HCT116 (cell line): Measurements from ENCODE around the gene DPP9. TPM values are rescaled to one million over a fixed set of nuclear protein-coding genes. Genes with fewer than 3 reads are reported as not detected.

Experiments
- ATAC-seq: fragments of 200-7000 bp; cut with Tn5 transposase; 2 replicates; pipeline ENCODE4 v1.9.1; 2020; ENCODE audit warnings: mild to moderate bottlenecking, moderate library complexity
- BruUV-seq: library from RNA; stranded (reverse); fragments of 400-500 nt; replicated peaks from 2 replicates; lab custom pipeline; 2021; lab: Mats Ljungman, UMichigan
- CTCF ChIA-PET: fragments of 300-600 bp; sonication (Branson Sonifier 250); formaldehyde crosslinking; loops from one replicate; lab custom pipeline; 2021; ENCODE audit warnings: antibody characterized with exemption; lab: Charles Lee
- POLR2A ChIA-PET: fragments of 300-600, 350-600 bp; sonication (Branson Sonifier 250); formaldehyde crosslinking; loops from one replicate; lab custom pipeline; 2021; ENCODE audit warnings: antibody characterized with exemption; lab: Charles Lee
- RAD21 ChIA-PET, 2 experiments: fragments of 300-600 bp; sonication (Branson Sonifier 250); formaldehyde crosslinking; loops; one replicate each; lab custom pipeline; 2023; ENCODE audit warnings: low total read pairs in 2 of 2; ENCODE audit not compliant: uncharacterized antibody in 2 of 2, unreplicated experiment in 2 of 2, low non-redundant PET in 1 of 2; lab: Charles Lee
- DNase-seq: peaks from one replicate; pipeline ENCODE4 v3.0.0-alpha.2; 2010; ENCODE audit warnings: low read depth, low spot score
- H2AFZ ChIP-seq: fragments of 200-600 bp; shearing (Covaris generic), sonication (generic); 2 replicates; pipeline ENCODE4 v1.6.1; 2017; ENCODE audit warnings: low read depth, mixed run types, mixed read lengths, antibody characterized with exemption, low read length; ENCODE audit not compliant: poor library complexity, severe bottlenecking
- H3K27ac ChIP-seq: 2 replicates; pipeline ENCODE4 v1.5.1; 2012; ENCODE audit warnings: low read depth, low read length
- H3K27me3 ChIP-seq: fragments of 200-600 bp; sonication (generic); 2 replicates; pipeline ENCODE4 v1.6.1; 2016; ENCODE audit warnings: mixed run types, low read length, mixed read lengths; ENCODE audit not compliant: insufficient read depth
- H3K36me3 ChIP-seq, 2 experiments: fragments of 200-500 bp in 1 of 2; fragments of 200-600 bp in 1 of 2; sonication (Bioruptor generic) in 1 of 2; sonication (generic) in 1 of 2; 2 replicates each; pipeline versions ENCODE4 v1.5.1 to v1.6.1; 2014 to 2016; ENCODE audit warnings: low read length in 2 of 2, inconsistent platforms in 1 of 2, mixed read lengths in 1 of 2, mixed run types in 1 of 2; ENCODE audit not compliant: insufficient read depth in 2 of 2, control insufficient read depth in 1 of 2
- H3K4me1 ChIP-seq, 2 experiments: fragments of 200-600 bp in 1 of 2; sonication (generic) in 1 of 2; 2 replicates each; pipeline versions ENCODE4 v1.5.1 to v1.6.1; 2012 to 2017; ENCODE audit warnings: low read length in 2 of 2, inconsistent platforms in 1 of 2, mild to moderate bottlenecking in 1 of 2, mixed read lengths in 1 of 2, mixed run types in 1 of 2, moderate library complexity in 1 of 2; ENCODE audit not compliant: insufficient read depth in 2 of 2, control insufficient read depth in 1 of 2
- H3K4me2 ChIP-seq: fragments of 200-600 bp; sonication (generic); 2 replicates; pipeline ENCODE4 v1.6.1; 2017; ENCODE audit warnings: mixed run types, low read length, mixed read lengths
- H3K4me3 ChIP-seq, 2 experiments: fragments of 200-600 bp in 1 of 2; sonication (generic) in 1 of 2; replicated peaks in 1 of 2; 2 replicates each; pipeline ENCODE4 v1.5.1; 2011 to 2016; ENCODE audit warnings: low read length in 2 of 2, control low read depth in 1 of 2, low read depth in 1 of 2, mild to moderate bottlenecking in 1 of 2, mixed read lengths in 1 of 2, mixed run types in 1 of 2
- H3K79me2 ChIP-seq: fragments of 200-600 bp; sonication (generic); 2 replicates; pipeline ENCODE4 v1.6.1; 2017; ENCODE audit warnings: mild to moderate bottlenecking, mixed run types, low read length, moderate library complexity, mixed read lengths; ENCODE audit not compliant: insufficient read depth
- H3K9ac ChIP-seq: fragments of 200-600 bp; sonication (generic); 2 replicates; pipeline ENCODE4 v1.6.1; 2016; ENCODE audit warnings: low read length, mixed read lengths
- H3K9me2 ChIP-seq: fragments of 200-600 bp; sonication (generic), shearing (Covaris generic); 2 replicates; pipeline ENCODE4 v1.6.1; 2017; ENCODE audit warnings: mixed run types, mild to moderate bottlenecking, moderate library complexity; ENCODE audit not compliant: insufficient read depth
- H3K9me3 ChIP-seq, 2 experiments: fragments of 200-500 bp in 1 of 2; fragments of 200-600 bp in 1 of 2; sonication (Bioruptor generic) in 1 of 2; sonication (generic) in 1 of 2; 2 replicates each; pipeline ENCODE4 v1.6.1; 2014 to 2017; ENCODE audit warnings: low read length in 2 of 2, mixed read lengths in 2 of 2, inconsistent platforms in 1 of 2, low read depth in 1 of 2, mild to moderate bottlenecking in 1 of 2, mixed run types in 1 of 2, moderate library complexity in 1 of 2; ENCODE audit not compliant: control insufficient read depth in 1 of 2, insufficient read depth in 1 of 2
- H4K20me1 ChIP-seq: fragments of 200-600 bp; sonication (generic), shearing (Covaris generic); 2 replicates; pipeline ENCODE4 v1.6.1; 2017; ENCODE audit warnings: mixed run types, mild to moderate bottlenecking, moderate library complexity; ENCODE audit not compliant: insufficient read depth
- CEBPB ChIP-seq: IDR thresholded peaks from 2 replicates; pipeline ENCODE4 v1.6.1; 2012; ENCODE audit warnings: low read depth
- EGR1 ChIP-seq: IDR thresholded peaks from 2 replicates; pipeline ENCODE4 v1.6.1; 2012; ENCODE audit warnings: low read depth
- ELF1 ChIP-seq: IDR thresholded peaks from 2 replicates; pipeline ENCODE4 v1.6.1; 2012; ENCODE audit warnings: low read depth, borderline replicate concordance
- JUND ChIP-seq: IDR thresholded peaks from 2 replicates; pipeline ENCODE4 v1.6.1; 2012
- MAX ChIP-seq: IDR thresholded peaks from 2 replicates; pipeline ENCODE4 v1.6.1; 2012
- POLR2AphosphoS5 ChIP-seq: IDR thresholded peaks from 2 replicates; pipeline ENCODE4 v1.6.1; 2011; ENCODE audit warnings: mild to moderate bottlenecking, low read depth, low read length, moderate library complexity
- RAD21 ChIP-seq: IDR thresholded peaks from 2 replicates; pipeline ENCODE4 v1.6.1; 2012; ENCODE audit warnings: low read depth, mild to moderate bottlenecking
- SIN3A ChIP-seq: IDR thresholded peaks from 2 replicates; pipeline ENCODE4 v1.6.1; 2012; ENCODE audit warnings: low read depth
- SRF ChIP-seq: IDR thresholded peaks from 2 replicates; pipeline ENCODE4 v1.6.1; 2012; ENCODE audit warnings: low read depth
- TCF7L2 ChIP-seq: IDR thresholded peaks from 2 replicates; pipeline ENCODE4 v1.7.0; 2011; ENCODE audit warnings: borderline replicate concordance, inconsistent platforms; ENCODE audit not compliant: insufficient read depth, insufficient read length; ENCODE audit errors: extremely low read depth
- ZFX ChIP-seq: fragments of 450-650 bp; IDR thresholded peaks from 2 replicates; pipeline ENCODE4 v1.6.1; 2017
- ZNF274 ChIP-seq: fragments of 200-500 bp; sonication (Bioruptor generic); IDR thresholded peaks from 2 replicates; pipeline ENCODE4 v1.6.1; 2014; ENCODE audit warnings: mild to moderate bottlenecking, low read depth, low read length, inconsistent platforms
- intact Hi-C: fragments of 100-400 bp; cut with micrococcal nuclease; formaldehyde crosslinking; loops from 2 replicates; pipeline ENCODE4 v1.10.0; 2022
- total RNA-seq: library from RNA; stranded (reverse); gene quantifications from one replicate; pipeline ENCODE4 v1.2.1, GENCODE V29; 2021; ENCODE audit not compliant: unreplicated experiment
- TF ChIP-seq, protein P1 (sequence below): IDR thresholded peaks from 2 replicates; pipeline ENCODE4 v1.6.1; 2011; ENCODE audit warnings: mild to moderate bottlenecking, low read length, moderate library complexity; ENCODE audit not compliant: insufficient replicate concordance; ENCODE audit errors: extremely low read depth

The DPP9 gene
- total RNA-seq, 1 experiment from 2014 or later = 67.6 TPM

DNA sequence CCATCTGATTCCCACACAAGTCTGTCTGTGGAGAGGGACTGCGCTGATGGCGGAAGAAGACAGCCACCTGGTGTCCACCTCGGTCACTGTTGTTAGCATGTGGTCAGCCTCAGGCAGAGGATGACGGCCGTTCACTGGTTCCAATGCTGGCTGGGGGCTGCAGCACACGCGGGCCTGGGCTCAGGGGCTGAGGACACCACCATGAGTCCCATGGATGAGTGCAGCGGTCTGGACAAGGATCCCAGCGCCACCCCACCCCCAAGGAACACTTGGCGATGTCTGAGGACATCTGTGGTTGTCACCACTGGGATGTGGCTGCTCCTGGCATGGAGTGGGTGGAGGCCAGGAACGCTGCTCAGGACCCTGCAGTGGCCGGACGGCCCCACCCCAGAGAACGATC lies 10.9 kb downstream of the DPP9 start:
- H3K36me3 ChIP-seq = peaks cover 7 to 64% of the 10 kb centered on the region in 2 experiments; a peak in 3 of 4 replicates
- H3K4me2 ChIP-seq = peak overlapping the region; percentile 81
- peaks cover 18 to 37% of the 10 kb centered on the region in 2 experiments for H3K4me1 ChIP-seq
- ChIA-PET CTCF (interaction anchor here (0.8 to 1.3 kb wide), 2 partner anchors 36 to 78 kb away, joined by 4 to 7 read pairs; partner anchors contain the start of gene FEM1A), POLR2A (interaction anchor here (1.0 to 1.3 kb wide), 3 partner anchors 12 to 977 kb away, joined by 4 read pairs; partner anchors contain the start of gene RPL36)
- H3K4me3 ChIP-seq = peak overlapping the region; percentile 37 to 43; a peak in 2 of 4 replicates
- H4K20me1 ChIP-seq = no peaks in the 10 kb centered on the region
- no peak for DNase-seq
- H3K27me3 ChIP-seq = no peaks in the 10 kb centered on the region
- H3K27ac ChIP-seq = peak overlapping the region; percentile 91
- no peak for TF ChIP-seq ZNF274
- no peak for TF ChIP-seq TCF7L2
- no peak for TF ChIP-seq SIN3A
- TF ChIP-seq CEBPB = no peak
- no peak for TF ChIP-seq EGR1
- TF ChIP-seq, protein P1, sequence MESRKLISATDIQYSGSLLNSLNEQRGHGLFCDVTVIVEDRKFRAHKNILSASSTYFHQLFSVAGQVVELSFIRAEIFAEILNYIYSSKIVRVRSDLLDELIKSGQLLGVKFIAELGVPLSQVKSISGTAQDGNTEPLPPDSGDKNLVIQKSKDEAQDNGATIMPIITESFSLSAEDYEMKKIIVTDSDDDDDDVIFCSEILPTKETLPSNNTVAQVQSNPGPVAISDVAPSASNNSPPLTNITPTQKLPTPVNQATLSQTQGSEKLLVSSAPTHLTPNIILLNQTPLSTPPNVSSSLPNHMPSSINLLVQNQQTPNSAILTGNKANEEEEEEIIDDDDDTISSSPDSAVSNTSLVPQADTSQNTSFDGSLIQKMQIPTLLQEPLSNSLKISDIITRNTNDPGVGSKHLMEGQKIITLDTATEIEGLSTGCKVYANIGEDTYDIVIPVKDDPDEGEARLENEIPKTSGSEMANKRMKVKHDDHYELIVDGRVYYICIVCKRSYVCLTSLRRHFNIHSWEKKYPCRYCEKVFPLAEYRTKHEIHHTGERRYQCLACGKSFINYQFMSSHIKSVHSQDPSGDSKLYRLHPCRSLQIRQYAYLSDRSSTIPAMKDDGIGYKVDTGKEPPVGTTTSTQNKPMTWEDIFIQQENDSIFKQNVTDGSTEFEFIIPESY = no peak
- TF ChIP-seq SRF = no peak
- no peak for TF ChIP-seq MAX
- no peak for TF ChIP-seq RAD21
- no peak for TF ChIP-seq ELF1
- no peak for TF ChIP-seq POLR2AphosphoS5
- no peak for TF ChIP-seq JUND
- no peak for TF ChIP-seq ZFX
- TF ChIP-seq, all 23 proteins: peak for 0
- Histone ChIP-seq H2AFZ (no peak overlapping the region), H3K9me3 (no peaks in the 10 kb centered on the region), H3K9me2 (no peaks in the 10 kb centered on the region), H3K9ac (peak overlapping the region; percentile 79), H3K79me2 (peaks cover 44% of the 10 kb centered on the region; the same call in 1 of the 2 replicates)
- peak; percentile 2; the same call in 1 of the 2 replicates for ATAC-seq
- intact Hi-C loops = no loop called here
- BruUV-seq = no TSS peak
- RAD21 ChIA-PET = no interaction called here
